ENCODE results near the gene ZBTB47. TPM values are rescaled to one million over a fixed set of nuclear protein-coding genes. Genes with fewer than 3 reads are reported as not detected.

Gene ZBTB47
- total RNA-seq: 1 to 10 TPM in 2 of 5 donors, under 1 TPM in 3; 0.53 to 1.2 (median 0.98) TPM
- total RNA-seq (2013): 0.83 TPM
- total RNA-seq: 0.51 to 5.6 (median 2.0) reads per million in 29 experiments

DNA sequence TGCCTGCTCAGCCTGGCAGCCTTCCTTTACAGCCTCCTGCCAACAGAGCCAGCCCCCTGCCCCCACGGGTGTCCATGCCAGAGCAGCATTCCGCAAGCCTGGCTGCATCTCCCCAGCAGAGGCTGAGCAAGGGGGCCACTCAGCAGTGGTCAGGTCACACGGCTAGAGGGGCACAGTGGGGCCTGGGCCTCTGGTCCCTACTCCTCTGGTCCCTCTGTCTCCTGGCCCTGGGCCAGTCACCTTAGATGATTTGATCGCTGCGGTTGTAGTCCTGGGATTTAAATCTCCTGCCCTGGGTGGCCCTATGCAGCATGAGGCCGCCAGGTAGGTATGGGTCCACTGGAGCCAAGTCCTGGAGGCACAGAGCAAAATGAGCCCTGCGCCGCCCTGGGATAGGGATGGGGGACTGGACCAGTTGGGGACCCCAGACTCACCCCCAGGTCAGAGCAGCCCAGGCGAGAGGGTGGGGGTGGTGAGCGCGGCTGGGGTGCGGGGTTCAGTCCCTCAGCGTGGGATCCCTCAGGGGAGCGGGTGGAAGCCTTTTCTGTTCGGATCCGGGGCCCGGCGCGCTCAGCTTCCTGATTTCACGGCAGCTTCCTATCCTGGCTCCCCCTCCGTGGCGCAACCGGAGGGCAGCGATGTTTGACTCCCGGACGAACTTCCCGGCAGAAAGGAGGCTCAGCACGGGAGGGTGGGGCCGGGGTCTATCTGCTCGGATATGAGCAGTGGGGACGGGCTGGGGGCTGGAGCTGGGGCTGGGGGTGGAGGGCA, at the start of gene ZBTB47:
Gene ZBTB47 (plus strand): TSS at position 138 of the 771 bp plus-strand sequence. CDS start 4,659 bp downstream, outside the sequence.
- Histone ChIP-seq H3K4me1 (ENCODE audit: control insufficient read depth in 1 of 2, extremely low read depth in 1 of 2, insufficient read depth in 2 of 2, low read length in 2 of 2) (peaks cover 0 to 26% of the 10 kb centered on the region in 2 experiments), H3K9me3 (no peaks in the 10 kb centered on the region), H3K27ac (ENCODE audit: low read length) (no peak within 1 kb of the TSS), H3K27me3 (replicated peaks in 1 of 2; ENCODE audit: control insufficient read depth in 2 of 2, extremely low read depth in 1 of 2, insufficient read depth in 2 of 2, low read length in 1 of 2) (peaks cover 0 to 26% of the 10 kb centered on the region in 2 experiments), H3K4me3 (ENCODE audit: control insufficient read depth in 1 of 2, extremely low read depth in 1 of 2, low read length in 1 of 2) (peak within 1 kb of the TSS; percentile 40 to 50), H3K36me3 (ENCODE audit: control insufficient read depth in 2 of 2, extremely low read depth in 1 of 2, insufficient read depth in 1 of 2, low read length in 1 of 2) (peaks cover 5 to 10% of the 10 kb centered on the region in 2 donors)
- Mint-ChIP-seq H3K9me3 (no peaks in the 10 kb centered on the region), H3K27ac (peak within 1 kb of the TSS in 1 of 2 donors; percentile 58), H3K4me1 (peaks cover 6 to 24% (median 13%) of the 10 kb centered on the region in 3 donors), H3K36me3 (peaks cover 6% of the 10 kb centered on the region), H3K27me3 (no peaks in the 10 kb centered on the region), H3K4me3 (peak within 1 kb of the TSS; percentile 71 to 82 (median 80))
- ATAC-seq (replicated peaks in 1 of 4): peak; percentile 21 to 31 (median 24)
- WGBS (ENCODE audit: insufficient coverage): 49% methylated on average over 15 of the region's 31 CpGs
- ChIA-PET POLR2A (no interaction called here), CTCF (interaction anchor here in 1 of 2 donors (0.7 kb wide), 1 partner anchor 164 kb away, joined by 6 read pairs; no protein-coding TSS in a partner anchor)
- DNase-seq: peak in 3 of 35 experiments; percentile 27 to 37 (median 29)

DNA sequence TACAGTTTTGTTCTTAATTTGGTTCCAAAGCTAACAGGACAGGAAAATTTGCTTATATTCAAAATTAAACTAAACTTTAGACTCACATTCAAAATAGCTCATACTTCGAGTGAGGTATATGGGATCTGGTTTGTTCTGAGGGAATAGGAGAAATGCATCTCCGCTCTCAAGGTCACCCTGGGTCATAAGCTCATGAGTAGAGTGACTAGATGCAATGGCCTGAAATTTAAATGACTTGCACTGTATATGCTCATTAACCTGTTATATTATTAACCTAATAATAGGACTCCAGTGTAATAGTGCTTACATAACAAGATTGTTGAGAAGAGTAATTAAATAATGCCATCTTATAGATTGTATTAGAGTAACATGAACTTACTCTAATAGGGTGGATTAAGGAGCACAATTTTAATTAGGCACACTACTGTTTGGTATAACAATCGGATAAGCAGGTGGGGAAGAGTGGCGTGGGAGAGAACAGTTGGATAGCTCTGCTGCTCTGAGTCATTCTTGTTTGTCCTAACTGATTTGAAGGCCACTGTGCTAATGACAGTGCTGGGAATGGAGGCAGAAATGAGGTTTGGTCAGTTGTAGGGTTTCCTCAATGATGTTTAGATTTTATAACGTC, 47.8 kb upstream of the ZBTB47 start:
- ChIA-PET CTCF (interaction anchor here in 1 of 2 donors (1.1 kb wide), 1 partner anchor 29 kb away, joined by 3 read pairs; no protein-coding TSS in a partner anchor), POLR2A (no interaction called here)
- Mint-ChIP-seq H3K27me3 (no peaks in the 10 kb centered on the region), H3K4me3 (no peak overlapping the region), H3K36me3 (peaks cover 42% of the 10 kb centered on the region), H3K9me3 (peaks cover 0 to 6% (median 0%) of the 10 kb centered on the region in 3 donors), H3K27ac (peak overlapping the region in 1 of 2 donors; percentile 63), H3K4me1 (peaks cover 69 to 77% (median 76%) of the 10 kb centered on the region in 3 donors)
- H3K4me1 ChIP-seq (ENCODE audit: control insufficient read depth in 1 of 2, extremely low read depth in 1 of 2, insufficient read depth in 2 of 2, low read length in 2 of 2): peaks cover 12 to 32% of the 10 kb centered on the region in 2 experiments
- ATAC-seq (replicated peaks in 1 of 4) (no peak), DNase-seq (no peak)
- H3K9me3 ChIP-seq: no peaks in the 10 kb centered on the region
- 100% methylated on average over 2 of the region's 5 CpGs for WGBS (ENCODE audit: insufficient coverage)
- peaks cover 6 to 24% of the 10 kb centered on the region in 2 donors for H3K36me3 ChIP-seq (ENCODE audit: control insufficient read depth in 2 of 2, extremely low read depth in 1 of 2, insufficient read depth in 1 of 2, low read length in 1 of 2)
- no peaks in the 10 kb centered on the region for H3K27me3 ChIP-seq (replicated peaks in 1 of 2; ENCODE audit: control insufficient read depth in 2 of 2, extremely low read depth in 1 of 2, insufficient read depth in 2 of 2, low read length in 1 of 2)
- H3K27ac ChIP-seq (ENCODE audit: low read length): no peak overlapping the region
- no peak overlapping the region for H3K4me3 ChIP-seq (ENCODE audit: control insufficient read depth in 1 of 2, extremely low read depth in 1 of 2, low read length in 1 of 2)

DNA sequence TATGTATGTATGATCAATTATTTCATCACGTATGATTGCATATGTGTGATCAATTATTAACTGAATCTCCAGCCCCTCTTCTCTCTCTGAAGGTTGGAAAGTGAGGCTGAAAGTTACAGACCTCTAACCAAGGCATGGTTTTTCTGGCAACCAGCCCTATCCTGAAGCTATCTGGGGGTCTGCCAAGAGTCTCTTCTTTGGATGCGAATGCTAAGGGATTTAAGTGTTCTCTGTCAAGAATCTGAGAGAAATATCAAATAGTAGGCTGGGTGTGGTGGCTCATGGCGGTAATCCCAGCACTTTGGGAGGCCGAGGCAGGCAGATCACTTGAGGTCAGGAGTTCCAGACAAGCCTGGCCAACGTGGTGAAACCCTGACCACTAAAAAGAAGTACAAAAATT, 44.9 kb upstream of the ZBTB47 start:
- no peak overlapping the region for H3K4me3 ChIP-seq (ENCODE audit: control insufficient read depth in 1 of 2, extremely low read depth in 1 of 2, low read length in 1 of 2)
- H3K27me3 ChIP-seq (replicated peaks in 1 of 2; ENCODE audit: control insufficient read depth in 2 of 2, extremely low read depth in 1 of 2, insufficient read depth in 2 of 2, low read length in 1 of 2): no peaks in the 10 kb centered on the region
- H3K4me1 ChIP-seq (ENCODE audit: control insufficient read depth in 1 of 2, extremely low read depth in 1 of 2, insufficient read depth in 2 of 2, low read length in 2 of 2): peaks cover 18 to 28% of the 10 kb centered on the region in 2 experiments
- H3K9me3 ChIP-seq: no peaks in the 10 kb centered on the region
- Mint-ChIP-seq H3K4me3 (no peak overlapping the region), H3K27me3 (no peaks in the 10 kb centered on the region), H3K4me1 (peaks cover 80 to 84% (median 82%) of the 10 kb centered on the region in 3 donors), H3K36me3 (peaks cover 32% of the 10 kb centered on the region), H3K9me3 (peaks cover 0 to 6% (median 0%) of the 10 kb centered on the region in 3 donors), H3K27ac (peak overlapping the region; percentile 66 to 68)
- ChIA-PET POLR2A (no interaction called here), CTCF (no interaction called here)
- H3K36me3 ChIP-seq (ENCODE audit: control insufficient read depth in 2 of 2, extremely low read depth in 1 of 2, insufficient read depth in 1 of 2, low read length in 1 of 2): peaks cover 6 to 23% of the 10 kb centered on the region in 2 donors
- ATAC-seq (replicated peaks in 1 of 4) (no peak), DNase-seq (no peak)
- 87% methylated on average over 3 of the region's 5 CpGs for WGBS (ENCODE audit: insufficient coverage)
- H3K27ac ChIP-seq (ENCODE audit: low read length): no peak overlapping the region

DNA sequence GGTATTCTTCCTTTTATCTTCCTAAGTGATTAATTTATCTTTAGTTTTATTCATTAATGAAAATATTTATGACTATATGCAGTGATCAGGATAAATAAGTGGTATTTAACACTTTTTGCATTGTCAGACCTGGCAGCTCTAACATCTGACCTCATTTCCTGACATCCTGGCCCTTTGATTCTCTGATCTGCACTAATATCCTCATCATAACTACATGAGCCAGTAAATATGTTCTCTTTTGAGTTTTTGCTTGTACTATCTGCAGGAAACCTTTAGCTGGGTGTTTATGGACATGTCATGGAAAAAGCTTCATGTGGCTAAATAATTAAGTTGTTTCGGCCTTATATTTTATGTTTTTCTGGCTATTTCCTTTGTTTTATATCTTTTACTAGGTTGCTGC, 42.5 kb upstream of the ZBTB47 start:
- no peaks in the 10 kb centered on the region for H3K27me3 ChIP-seq (replicated peaks in 1 of 2; ENCODE audit: control insufficient read depth in 2 of 2, extremely low read depth in 1 of 2, insufficient read depth in 2 of 2, low read length in 1 of 2)
- H3K36me3 ChIP-seq (ENCODE audit: control insufficient read depth in 2 of 2, extremely low read depth in 1 of 2, insufficient read depth in 1 of 2, low read length in 1 of 2): peaks cover 3 to 28% of the 10 kb centered on the region in 2 donors
- H3K4me3 ChIP-seq (ENCODE audit: control insufficient read depth in 1 of 2, extremely low read depth in 1 of 2, low read length in 1 of 2): no peak overlapping the region
- H3K9me3 ChIP-seq: no peaks in the 10 kb centered on the region
- peak in 1 of 35 experiments; percentile 43 for DNase-seq
- ChIA-PET CTCF (interaction anchor here in 1 of 2 donors (0.9 to 1.8 kb wide), 6 partner anchors 9 to 109 kb away, joined by 3 to 8 read pairs (median 4); partner anchors contain the start of genes NKTR, SS18L2 and VIPR1), POLR2A (interaction anchor here in 1 of 2 donors (1.0 kb wide), 3 partner anchors 10 to 21 kb away, joined by 3 read pairs; partner anchors contain the start of gene NKTR)
- peaks cover 18 to 19% of the 10 kb centered on the region in 2 experiments for H3K4me1 ChIP-seq (ENCODE audit: control insufficient read depth in 1 of 2, extremely low read depth in 1 of 2, insufficient read depth in 2 of 2, low read length in 2 of 2)
- ATAC-seq (replicated peaks in 1 of 4): peak in 3 of 4 experiments; percentile 46 to 68 (median 47)
- Mint-ChIP-seq H3K27me3 (no peaks in the 10 kb centered on the region), H3K4me3 (peak overlapping the region in 1 of 3 donors; percentile 49), H3K27ac (peak overlapping the region; percentile 12 to 78), H3K4me1 (peaks cover 75 to 80% (median 79%) of the 10 kb centered on the region in 3 donors), H3K9me3 (no peaks in the 10 kb centered on the region), H3K36me3 (peaks cover 24% of the 10 kb centered on the region)
- H3K27ac ChIP-seq (ENCODE audit: low read length): peak overlapping the region; percentile 61
- no CpG with 5 or more reads among the region's 1 CpG for WGBS (ENCODE audit: insufficient coverage)

DNA sequence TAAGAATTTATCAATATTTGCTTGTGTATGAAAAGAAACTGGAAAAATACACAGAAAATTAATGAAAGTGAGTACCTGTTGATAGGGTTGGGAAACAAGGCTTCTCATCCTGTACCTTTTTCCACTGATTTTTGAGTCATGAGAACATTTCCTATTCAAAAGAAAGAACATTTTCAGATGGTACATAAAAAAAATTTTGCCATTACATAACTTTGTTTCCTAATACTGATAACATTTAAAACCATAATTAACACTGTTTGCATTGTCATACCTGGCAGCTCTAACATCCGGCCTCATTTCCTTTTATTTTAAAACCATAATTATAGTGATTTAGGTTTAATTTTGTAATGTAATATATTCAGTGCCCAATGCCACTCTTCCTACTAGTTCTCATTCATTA, 41.3 kb upstream of the ZBTB47 start:
- H3K27me3 ChIP-seq (replicated peaks in 1 of 2; ENCODE audit: control insufficient read depth in 2 of 2, extremely low read depth in 1 of 2, insufficient read depth in 2 of 2, low read length in 1 of 2): no peaks in the 10 kb centered on the region
- peak overlapping the region; percentile 20 to 55 for H3K27ac Mint-ChIP-seq
- peaks cover 76 to 82% (median 78%) of the 10 kb centered on the region in 3 donors for H3K4me1 Mint-ChIP-seq
- H3K36me3 Mint-ChIP-seq: peaks cover 19% of the 10 kb centered on the region
- H3K9me3 ChIP-seq: no peaks in the 10 kb centered on the region
- ATAC-seq (replicated peaks in 1 of 4) (no peak), DNase-seq (no peak)
- H3K4me3 ChIP-seq (ENCODE audit: control insufficient read depth in 1 of 2, extremely low read depth in 1 of 2, low read length in 1 of 2): no peak overlapping the region
- no CpG with 5 or more reads among the region's 1 CpG for WGBS (ENCODE audit: insufficient coverage)
- H3K4me1 ChIP-seq (ENCODE audit: control insufficient read depth in 1 of 2, extremely low read depth in 1 of 2, insufficient read depth in 2 of 2, low read length in 2 of 2): peaks cover 16 to 18% of the 10 kb centered on the region in 2 experiments
- ChIA-PET POLR2A (interaction anchor here (0.7 to 2.6 kb wide), 3 partner anchors 10 to 21 kb away, joined by 4 to 12 read pairs (median 4); partner anchors contain the start of gene SS18L2 (in 1 of the 2)), CTCF (interaction anchor here (1.0 to 2.5 kb wide), 6 partner anchors 9 to 110 kb away, joined by 3 to 12 read pairs (median 7); partner anchors contain the start of genes NKTR (in 1 of the 2), SEC22C (in 1 of the 2) and VIPR1 (in 1 of the 2))
- H3K9me3 Mint-ChIP-seq: no peaks in the 10 kb centered on the region
- no peaks in the 10 kb centered on the region for H3K27me3 Mint-ChIP-seq
- peaks cover 3 to 21% of the 10 kb centered on the region in 2 donors for H3K36me3 ChIP-seq (ENCODE audit: control insufficient read depth in 2 of 2, extremely low read depth in 1 of 2, insufficient read depth in 1 of 2, low read length in 1 of 2)
- peak overlapping the region; percentile 43 for H3K27ac ChIP-seq (ENCODE audit: low read length)
- no peak overlapping the region for H3K4me3 Mint-ChIP-seq

Measured in T-cell (primary cell).